Measurements from ENCODE around the gene NPY4R2. TPM values are rescaled to one million over a fixed set of nuclear protein-coding genes. Genes with fewer than 3 reads are reported as not detected.
"Not testable (repeated sequence)": the region's sequence is repeated elsewhere in the genome, so short reads cannot be mapped to it uniquely, and the experiment has no call there.

NPY4R2 gene
- total and polyA plus RNA-seq, 9 of the 15 experiments (the other 6 are each of a cell fraction or from before 2014, with no cell fraction given) = not detected

DNA sequence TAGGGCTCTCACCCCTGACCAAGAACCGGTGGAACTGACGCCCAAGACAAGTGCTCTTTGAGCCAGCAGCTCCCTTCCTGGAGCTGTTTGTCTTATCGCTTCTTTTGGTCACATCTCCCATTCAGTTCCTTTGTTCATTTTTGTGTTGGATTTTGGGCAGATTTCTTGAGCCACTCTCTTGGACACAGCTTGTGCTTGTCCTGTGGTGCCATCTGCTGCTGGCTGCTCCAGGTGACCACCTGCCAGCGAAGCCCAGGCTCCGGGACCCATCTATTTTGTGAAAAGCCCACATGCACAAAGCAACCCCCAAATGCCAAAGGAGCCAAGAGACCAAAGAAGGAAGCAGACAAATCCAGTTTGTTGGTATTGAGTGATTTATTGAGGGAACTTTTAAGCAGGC lies 6.2 kb downstream of the NPY4R2 start:
- H3K27me3 ChIP-seq (ENCODE audit: control insufficient read depth in 2 of 2, insufficient read depth in 2 of 2, low read length in 2 of 2); DNase-seq (ENCODE audit: extremely low read depth in 1 of 4, low spot score in 3 of 4); CTCF ChIA-PET (ENCODE audit: low intra/inter-chr PET ratio); H3K9me3 ChIP-seq (replicated peaks; ENCODE audit: control insufficient read depth, insufficient read depth, low read depth, low read length); H2AFZ ChIP-seq (ENCODE audit: low read depth, low read length); H3K4me1 ChIP-seq (replicated peaks in 1 of 2; ENCODE audit: control insufficient read depth in 2 of 2, insufficient read depth in 2 of 2, low read length in 2 of 2); H3K9me1 ChIP-seq (ENCODE audit: control insufficient read depth, insufficient read depth, low read length); POLR2A ChIA-PET; H3K79me2 ChIP-seq (ENCODE audit: control insufficient read depth, insufficient read depth, low read length); FAIRE-seq; H4K20me1 ChIP-seq (replicated peaks; ENCODE audit: control insufficient read depth, insufficient read depth, low read length); ATAC-seq; BruUV-seq (replicated peaks); intact Hi-C loops (cut with micrococcal nuclease); in situ Hi-C loops (cut with MboI); H3K27ac ChIP-seq (ENCODE audit: extremely low read depth, low read depth, low read length); H3K9ac ChIP-seq (ENCODE audit: insufficient read depth in 1 of 2, low read depth in 2 of 2, low read length in 2 of 2); H3K4me2 ChIP-seq (ENCODE audit: insufficient read depth, low read length); H3K36me3 ChIP-seq (ENCODE audit: control insufficient read depth, insufficient read depth, low read length); H3K4me3 ChIP-seq: not testable (repeated sequence)
- WGBS (ENCODE audit: insufficient coverage, low coverage, missing lambda C conversion rate) = 0% methylated on average over 1 of the region's 5 CpGs

DNA sequence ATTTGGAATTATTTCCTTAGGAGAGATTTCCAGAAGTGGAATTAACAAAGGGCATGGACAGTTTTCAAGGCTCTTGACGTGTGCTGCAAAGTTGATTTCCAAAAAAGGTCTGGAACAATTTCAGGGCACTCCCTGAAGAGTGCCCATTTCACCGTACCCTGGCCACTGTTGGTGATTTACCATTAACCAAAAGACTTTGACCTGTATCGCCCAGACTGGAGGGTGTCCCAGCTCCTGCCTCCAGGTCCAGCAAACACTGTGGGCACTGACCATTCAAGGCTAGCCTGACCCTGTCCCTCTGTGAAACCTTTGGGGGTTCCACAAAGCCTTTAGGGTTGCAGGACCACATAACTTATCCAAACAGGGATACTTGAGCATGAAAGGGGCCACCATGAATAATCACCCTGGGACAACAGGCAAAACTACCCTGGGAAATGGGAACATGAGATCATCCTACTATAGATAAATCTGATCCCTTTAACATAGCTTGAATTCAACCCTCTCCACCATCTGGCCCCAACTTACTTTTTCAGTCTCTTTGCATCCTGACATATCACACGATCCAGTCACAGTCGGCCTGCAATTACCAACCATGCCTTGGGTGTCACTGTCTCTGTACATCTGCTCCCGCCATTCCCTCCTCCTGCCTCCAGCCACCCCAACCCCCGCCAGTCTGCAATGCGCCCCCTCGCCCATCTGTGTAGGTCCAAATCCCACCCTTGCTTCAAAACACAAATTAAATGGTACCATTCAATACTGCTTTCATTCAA lies 8.9 kb downstream of the NPY4R2 start:
- FAIRE-seq; in situ Hi-C loops (cut with MboI); H3K4me1 ChIP-seq (replicated peaks in 1 of 2; ENCODE audit: control insufficient read depth in 2 of 2, insufficient read depth in 2 of 2, low read length in 2 of 2); BruUV-seq (replicated peaks); H4K20me1 ChIP-seq (replicated peaks; ENCODE audit: control insufficient read depth, insufficient read depth, low read length); POLR2A ChIA-PET; CTCF ChIA-PET (ENCODE audit: low intra/inter-chr PET ratio); H3K9ac ChIP-seq (ENCODE audit: insufficient read depth in 1 of 2, low read depth in 2 of 2, low read length in 2 of 2); H3K27me3 ChIP-seq (ENCODE audit: control insufficient read depth in 2 of 2, insufficient read depth in 2 of 2, low read length in 2 of 2); intact Hi-C loops (cut with micrococcal nuclease); H3K27ac ChIP-seq (ENCODE audit: extremely low read depth, low read depth, low read length); H3K9me1 ChIP-seq (ENCODE audit: control insufficient read depth, insufficient read depth, low read length); H3K4me2 ChIP-seq (ENCODE audit: insufficient read depth, low read length); H3K9me3 ChIP-seq (replicated peaks; ENCODE audit: control insufficient read depth, insufficient read depth, low read depth, low read length); H2AFZ ChIP-seq (ENCODE audit: low read depth, low read length); H3K4me3 ChIP-seq; H3K36me3 ChIP-seq (ENCODE audit: control insufficient read depth, insufficient read depth, low read length); DNase-seq (ENCODE audit: extremely low read depth in 1 of 4, low spot score in 3 of 4); H3K79me2 ChIP-seq (ENCODE audit: control insufficient read depth, insufficient read depth, low read length): not testable (repeated sequence)
- peak; percentile 45; the same call in 2 of the 3 replicates for ATAC-seq
- WGBS (ENCODE audit: insufficient coverage, low coverage, missing lambda C conversion rate) = no CpG with 5 or more reads among the region's 9 CpGs

DNA sequence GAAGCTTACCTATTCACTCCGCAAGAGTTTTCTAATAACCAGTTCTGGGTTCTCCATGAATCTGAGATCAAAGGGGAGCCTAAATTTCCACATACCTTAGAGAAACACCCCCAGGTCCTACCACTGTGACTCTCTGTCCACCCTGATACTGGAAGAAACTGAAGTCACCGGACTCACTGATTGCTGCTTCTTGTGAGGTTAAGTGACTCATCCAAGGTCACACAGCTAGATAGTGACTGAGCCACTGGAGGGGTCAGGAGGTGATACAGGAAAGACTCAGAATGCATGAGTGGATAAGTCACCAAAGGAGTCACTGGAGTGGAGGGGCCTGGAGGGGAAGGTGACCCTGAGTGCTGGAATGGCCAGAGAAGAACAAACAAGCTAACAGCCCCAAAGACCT lies 9.8 kb downstream of the NPY4R2 start:
- H3K9me1 ChIP-seq (ENCODE audit: control insufficient read depth, insufficient read depth, low read length); H4K20me1 ChIP-seq (replicated peaks; ENCODE audit: control insufficient read depth, insufficient read depth, low read length); CTCF ChIA-PET (ENCODE audit: low intra/inter-chr PET ratio); BruUV-seq (replicated peaks); H3K4me3 ChIP-seq; H3K36me3 ChIP-seq (ENCODE audit: control insufficient read depth, insufficient read depth, low read length); FAIRE-seq; H3K79me2 ChIP-seq (ENCODE audit: control insufficient read depth, insufficient read depth, low read length); H3K9ac ChIP-seq (ENCODE audit: insufficient read depth in 1 of 2, low read depth in 2 of 2, low read length in 2 of 2); H3K4me2 ChIP-seq (ENCODE audit: insufficient read depth, low read length); H3K27ac ChIP-seq (ENCODE audit: extremely low read depth, low read depth, low read length); H3K9me3 ChIP-seq (replicated peaks; ENCODE audit: control insufficient read depth, insufficient read depth, low read depth, low read length); intact Hi-C loops (cut with micrococcal nuclease); H3K27me3 ChIP-seq (ENCODE audit: control insufficient read depth in 2 of 2, insufficient read depth in 2 of 2, low read length in 2 of 2); H2AFZ ChIP-seq (ENCODE audit: low read depth, low read length); POLR2A ChIA-PET; H3K4me1 ChIP-seq (replicated peaks in 1 of 2; ENCODE audit: control insufficient read depth in 2 of 2, insufficient read depth in 2 of 2, low read length in 2 of 2); in situ Hi-C loops (cut with MboI); DNase-seq (ENCODE audit: extremely low read depth in 1 of 4, low spot score in 3 of 4): not testable (repeated sequence)
- WGBS (ENCODE audit: insufficient coverage, low coverage, missing lambda C conversion rate) = no CpG with 5 or more reads among the region's 2 CpGs
- ATAC-seq = peak; percentile 54

DNA sequence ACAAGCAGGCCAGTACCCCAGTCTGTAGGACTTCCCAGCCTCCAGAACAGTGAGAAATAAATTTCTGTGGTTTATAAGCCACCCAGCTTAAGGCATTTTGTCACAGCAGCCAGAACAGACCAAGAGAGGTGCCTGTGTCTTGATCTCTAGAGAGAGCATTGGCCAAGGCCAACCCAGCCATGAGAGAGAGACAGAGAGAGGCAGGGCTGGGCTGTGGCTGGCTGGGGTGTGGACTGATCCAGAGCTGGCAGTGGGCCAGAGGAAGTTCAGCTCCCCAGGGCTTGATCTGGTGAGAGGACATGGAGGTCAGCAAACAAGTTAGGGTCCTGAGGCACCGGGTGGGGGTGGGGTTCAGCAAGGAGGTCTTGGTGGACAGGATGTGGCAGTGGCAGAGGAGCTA lies 14.4 kb downstream of the NPY4R2 start:
- H3K36me3 ChIP-seq (ENCODE audit: control insufficient read depth, insufficient read depth, low read length); H3K79me2 ChIP-seq (ENCODE audit: control insufficient read depth, insufficient read depth, low read length); in situ Hi-C loops (cut with MboI); FAIRE-seq; BruUV-seq (replicated peaks); POLR2A ChIA-PET; H3K9me1 ChIP-seq (ENCODE audit: control insufficient read depth, insufficient read depth, low read length); H3K9me3 ChIP-seq (replicated peaks; ENCODE audit: control insufficient read depth, insufficient read depth, low read depth, low read length); H3K27ac ChIP-seq (ENCODE audit: extremely low read depth, low read depth, low read length); H3K9ac ChIP-seq (ENCODE audit: insufficient read depth in 1 of 2, low read depth in 2 of 2, low read length in 2 of 2); H2AFZ ChIP-seq (ENCODE audit: low read depth, low read length); H4K20me1 ChIP-seq (replicated peaks; ENCODE audit: control insufficient read depth, insufficient read depth, low read length); H3K4me2 ChIP-seq (ENCODE audit: insufficient read depth, low read length); DNase-seq (ENCODE audit: extremely low read depth in 1 of 4, low spot score in 3 of 4); intact Hi-C loops (cut with micrococcal nuclease); H3K4me1 ChIP-seq (replicated peaks in 1 of 2; ENCODE audit: control insufficient read depth in 2 of 2, insufficient read depth in 2 of 2, low read length in 2 of 2); CTCF ChIA-PET (ENCODE audit: low intra/inter-chr PET ratio); H3K4me3 ChIP-seq; H3K27me3 ChIP-seq (ENCODE audit: control insufficient read depth in 2 of 2, insufficient read depth in 2 of 2, low read length in 2 of 2): not testable (repeated sequence)
- no CpG with 5 or more reads among the region's 1 CpG for WGBS (ENCODE audit: insufficient coverage, low coverage, missing lambda C conversion rate)
- 0 out of 3 replicates have a peak, but pooled peaks have one; percentile 46 for ATAC-seq
